ENCODE data around the gene USP54. TPM values are rescaled to one million over a fixed set of nuclear protein-coding genes. Genes with fewer than 3 reads are reported as not detected.

USP54 gene
- total and polyA plus RNA-seq, 2 donors from 2014 or later: 5.8 to 46.9 TPM

DNA sequence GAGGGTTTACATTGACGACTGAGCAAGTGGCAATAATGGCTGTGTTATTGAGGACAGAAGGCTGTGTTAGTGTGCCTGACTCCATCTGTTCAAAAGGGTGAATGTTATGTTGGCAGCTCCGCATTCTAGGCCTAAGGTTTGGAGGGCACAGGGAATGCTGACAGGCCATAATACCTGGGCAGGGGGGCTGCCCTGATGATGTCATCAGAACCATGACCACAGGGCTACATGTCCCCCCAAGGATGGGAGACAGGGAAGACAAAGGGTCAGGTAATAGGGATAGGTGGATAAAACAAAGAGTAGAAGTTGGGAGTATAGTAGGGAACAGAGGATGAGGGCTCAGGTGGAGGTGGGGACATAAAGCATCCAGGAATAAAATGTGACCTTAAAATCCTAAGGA is 93.5 kb downstream of the USP54 start:
- no peaks in the 10 kb centered on the region for H3K27me3 ChIP-seq (ENCODE audit: control insufficient read depth, insufficient read depth, low read length)
- TF ChIP-seq, protein P1, sequence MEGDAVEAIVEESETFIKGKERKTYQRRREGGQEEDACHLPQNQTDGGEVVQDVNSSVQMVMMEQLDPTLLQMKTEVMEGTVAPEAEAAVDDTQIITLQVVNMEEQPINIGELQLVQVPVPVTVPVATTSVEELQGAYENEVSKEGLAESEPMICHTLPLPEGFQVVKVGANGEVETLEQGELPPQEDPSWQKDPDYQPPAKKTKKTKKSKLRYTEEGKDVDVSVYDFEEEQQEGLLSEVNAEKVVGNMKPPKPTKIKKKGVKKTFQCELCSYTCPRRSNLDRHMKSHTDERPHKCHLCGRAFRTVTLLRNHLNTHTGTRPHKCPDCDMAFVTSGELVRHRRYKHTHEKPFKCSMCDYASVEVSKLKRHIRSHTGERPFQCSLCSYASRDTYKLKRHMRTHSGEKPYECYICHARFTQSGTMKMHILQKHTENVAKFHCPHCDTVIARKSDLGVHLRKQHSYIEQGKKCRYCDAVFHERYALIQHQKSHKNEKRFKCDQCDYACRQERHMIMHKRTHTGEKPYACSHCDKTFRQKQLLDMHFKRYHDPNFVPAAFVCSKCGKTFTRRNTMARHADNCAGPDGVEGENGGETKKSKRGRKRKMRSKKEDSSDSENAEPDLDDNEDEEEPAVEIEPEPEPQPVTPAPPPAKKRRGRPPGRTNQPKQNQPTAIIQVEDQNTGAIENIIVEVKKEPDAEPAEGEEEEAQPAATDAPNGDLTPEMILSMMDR (IDR thresholded peaks at IDR 0.05; ENCODE audit: borderline replicate concordance, extremely low read depth, insufficient read depth): no peak
- peaks cover 3 to 5% (median 4%) of the 10 kb centered on the region in 3 donors for H3K36me3 ChIP-seq (ENCODE audit: control insufficient read depth in 2 of 3, insufficient read depth in 3 of 3, low read length in 3 of 3)
- peaks cover 0 to 13% (median 7%) of the 10 kb centered on the region in 3 donors for H3K4me1 ChIP-seq (ENCODE audit: control insufficient read depth in 2 of 3, insufficient read depth in 2 of 3, low read depth in 1 of 3, low read length in 3 of 3)
- H3K9me3 ChIP-seq (ENCODE audit: control insufficient read depth in 2 of 3, insufficient read depth in 1 of 3, low read length in 3 of 3): no peaks in the 10 kb centered on the region
- FAIRE-seq (no peak), DNase-seq (no peak)
- no peak overlapping the region for H3K27ac ChIP-seq (ENCODE audit: low read depth in 2 of 2, low read length in 2 of 2)
- no peak overlapping the region for H3K9ac ChIP-seq (ENCODE audit: low read length in 3 of 3)
- H3K4me3 ChIP-seq (ENCODE audit: low read length in 3 of 3): no peak overlapping the region
- intact Hi-C loops (cut with DNase I): no loop called here

DNA sequence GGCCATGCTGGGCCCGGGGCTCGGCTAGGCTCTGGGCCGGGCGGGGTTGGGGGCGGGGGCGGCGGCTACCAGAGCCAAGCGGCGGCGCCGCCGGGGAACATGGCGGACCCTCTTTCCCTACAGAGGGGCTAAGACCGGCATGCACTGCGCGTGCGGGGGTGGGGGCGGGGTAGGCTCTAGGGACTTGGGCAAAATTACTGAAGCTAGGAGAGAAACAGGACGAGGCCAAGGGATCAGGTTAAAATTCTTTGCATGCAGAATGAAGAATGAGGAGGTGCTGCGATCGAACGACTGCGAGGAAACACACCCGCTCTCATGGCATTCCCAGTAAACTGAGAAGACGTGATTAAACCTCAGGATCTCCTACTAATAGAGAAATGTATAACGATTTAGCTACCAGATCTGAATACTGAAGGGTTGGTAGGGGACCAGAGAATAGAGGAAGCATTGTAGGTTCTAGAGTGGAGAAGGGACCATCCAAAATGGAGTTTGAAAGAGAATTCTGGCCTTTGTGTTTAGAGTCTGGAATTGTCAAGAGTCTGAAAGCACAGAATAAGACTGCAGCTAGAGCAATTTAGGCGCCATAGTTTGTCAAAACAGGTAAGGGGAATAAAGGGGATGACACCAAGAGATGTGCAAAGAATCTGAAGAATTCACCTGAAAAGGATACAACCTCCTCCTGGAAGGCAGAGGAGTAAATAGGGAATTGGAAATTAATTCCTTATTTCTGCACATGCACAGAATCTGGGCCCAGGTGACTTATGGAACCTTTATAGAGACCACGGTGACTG is 95.1 kb downstream of the USP54 start, which contains the start of gene PPP3CB:
Gene PPP3CB, minus strand, starts transcription at position 141 of the 791 bp plus-strand sequence. Its CDS starts 135 bp downstream, at position 6.
- intact Hi-C loops (cut with DNase I): no loop called here
- peaks cover 0 to 13% (median 7%) of the 10 kb centered on the region in 3 donors for H3K4me1 ChIP-seq (ENCODE audit: control insufficient read depth in 2 of 3, insufficient read depth in 2 of 3, low read depth in 1 of 3, low read length in 3 of 3)
- TF ChIP-seq, protein P1 (IDR thresholded peaks at IDR 0.05; ENCODE audit: borderline replicate concordance, extremely low read depth, insufficient read depth): no peak
- DNase-seq: peak; percentile 97 to 98 (median 97)
- H3K27me3 ChIP-seq (ENCODE audit: control insufficient read depth, insufficient read depth, low read length): no peaks in the 10 kb centered on the region
- H3K9ac ChIP-seq (ENCODE audit: low read length in 3 of 3): peak within 1 kb of the TSS; percentile 95 to 96 (median 95)
- FAIRE-seq: no peak
- H3K36me3 ChIP-seq (ENCODE audit: control insufficient read depth in 2 of 3, insufficient read depth in 3 of 3, low read length in 3 of 3): peaks cover 3 to 5% (median 4%) of the 10 kb centered on the region in 3 donors
- H3K4me3 ChIP-seq (ENCODE audit: low read length in 3 of 3): peak within 1 kb of the TSS; percentile 88 to 96 (median 95)
- H3K27ac ChIP-seq (ENCODE audit: low read depth in 2 of 2, low read length in 2 of 2): peak within 1 kb of the TSS; percentile 89 to 97
- H3K9me3 ChIP-seq (ENCODE audit: control insufficient read depth in 2 of 3, insufficient read depth in 1 of 3, low read length in 3 of 3): no peaks in the 10 kb centered on the region

DNA sequence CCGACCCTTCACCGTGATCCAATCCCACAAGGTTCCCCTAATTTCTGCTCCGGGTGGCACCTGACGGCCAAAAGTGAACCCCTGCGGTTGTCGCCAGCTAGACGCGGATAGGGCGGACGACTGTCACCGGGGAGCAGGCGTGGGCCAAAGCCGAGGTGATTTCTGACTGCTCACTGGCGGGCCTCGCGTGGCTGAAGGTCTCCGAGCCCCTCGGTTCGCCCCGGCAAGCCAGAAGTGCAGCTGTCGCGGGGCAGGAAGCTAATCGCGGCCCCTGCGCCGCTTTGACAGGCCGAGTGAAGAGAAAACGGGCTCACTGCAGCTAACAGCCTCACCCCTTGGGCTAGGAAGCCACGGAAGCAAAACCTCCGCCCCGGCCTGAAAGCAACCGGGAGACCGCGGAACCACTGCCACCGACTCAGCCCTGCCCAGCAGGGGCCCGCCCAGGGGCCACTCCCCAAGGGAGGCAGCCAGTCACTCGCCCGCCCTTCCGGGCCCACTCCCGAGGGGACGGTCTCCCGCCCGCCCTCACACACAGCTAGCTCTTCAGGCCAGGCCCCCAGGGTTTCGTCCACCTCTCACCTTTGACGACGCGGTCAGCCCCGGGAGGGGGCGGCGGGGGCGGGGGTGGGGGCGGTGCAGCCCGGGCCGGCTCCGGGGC is 95.8 kb downstream of the USP54 start:
- TF ChIP-seq, protein P1 (IDR thresholded peaks at IDR 0.05; ENCODE audit: borderline replicate concordance, extremely low read depth, insufficient read depth): peak; percentile 11
- Histone ChIP-seq H3K36me3 (ENCODE audit: control insufficient read depth in 2 of 3, insufficient read depth in 3 of 3, low read length in 3 of 3) (peaks cover 3 to 5% (median 4%) of the 10 kb centered on the region in 3 donors), H3K4me1 (ENCODE audit: control insufficient read depth in 2 of 3, insufficient read depth in 2 of 3, low read depth in 1 of 3, low read length in 3 of 3) (peaks cover 0 to 13% (median 7%) of the 10 kb centered on the region in 3 donors), H3K27me3 (ENCODE audit: control insufficient read depth, insufficient read depth, low read length) (no peaks in the 10 kb centered on the region), H3K27ac (ENCODE audit: low read depth in 2 of 2, low read length in 2 of 2) (peak overlapping the region; percentile 89 to 97), H3K9me3 (ENCODE audit: control insufficient read depth in 2 of 3, insufficient read depth in 1 of 3, low read length in 3 of 3) (no peaks in the 10 kb centered on the region), H3K9ac (ENCODE audit: low read length in 3 of 3) (peak overlapping the region; percentile 65 to 96 (median 95)), H3K4me3 (ENCODE audit: low read length in 3 of 3) (peak overlapping the region; percentile 60 to 96 (median 87))
- peak in 4 of 5 donors; percentile 86 to 97 (median 88) for DNase-seq
- FAIRE-seq: no peak
- intact Hi-C loops (cut with DNase I): no loop called here

Measured in kidney (tissue), 14 donors.